Uterus (tissue), 4 donors: Measurements from ENCODE around the gene BCAS3. TPM values are rescaled to one million over a fixed set of nuclear protein-coding genes. Genes with fewer than 3 reads are reported as not detected.
"Not testable (repeated sequence)": the region's sequence is repeated elsewhere in the genome, so short reads cannot be mapped to it uniquely, and the experiment has no call there.

ENCODE experiments used
- DNase-seq, 2 donors: peaks; one replicate each; pipeline ENCODE4 v3.0.0-alpha.2; 2019 to 2020
- H3K27ac ChIP-seq, 2 donors: fragments of 200-600 bp; sonication (generic); 1 replicate in 1 of 2; 2 replicates in 1 of 2; pipeline ENCODE4 v1.5.1; 2016 to 2018
- H3K27me3 ChIP-seq, 2 donors: fragments of 200-600 bp; sonication (generic); one replicate each; pipeline ENCODE4 v1.5.1; 2018 to 2019; ENCODE audit warnings: control low read depth in 1 of 2
- H3K36me3 ChIP-seq, 2 donors: fragments of 200-600 bp; sonication (generic); one replicate each; pipeline ENCODE4 v1.5.1; 2019; ENCODE audit warnings: control low read depth in 1 of 2
- H3K4me1 ChIP-seq, 2 donors: fragments of 200-600 bp; sonication (generic); one replicate each; pipeline ENCODE4 v1.5.1; 2018 to 2019; ENCODE audit warnings: control low read depth in 1 of 2
- H3K4me3 ChIP-seq, 2 donors: fragments of 200-600 bp; sonication (generic); 1 replicate in 1 of 2; 2 replicates in 1 of 2; pipeline ENCODE4 v1.5.1; 2018 to 2019; ENCODE audit warnings: mild to moderate bottlenecking in 1 of 2
- H3K9me3 ChIP-seq, 2 donors: fragments of 200-600 bp; sonication (generic); one replicate each; pipeline ENCODE4 v1.5.1; 2019; ENCODE audit warnings: control low read depth in 1 of 2
- CTCF ChIP-seq, 4 experiments: fragments of 200-600 bp in 2 of 4; fragments of 450-650 bp in 2 of 4; sonication (generic) in 2 of 4; IDR thresholded peaks; one replicate each; pipeline ENCODE4 v1.5.1; 2016 to 2019; ENCODE audit warnings: antibody characterized with exemption in 4 of 4, mild to moderate bottlenecking in 2 of 4, moderate library complexity in 1 of 4
- POLR2A ChIP-seq, 2 donors: fragments of 450-650 bp; IDR thresholded peaks; one replicate each; pipeline ENCODE4 v1.6.1; 2016; ENCODE audit warnings: antibody characterized with exemption in 2 of 2, mild to moderate bottlenecking in 1 of 2, moderate library complexity in 1 of 2
- intact Hi-C: fragments of 100-400 bp; cut with DNase I; formaldehyde crosslinking; loops from one replicate; pipeline ENCODE4 v1.15.1; 2023; ENCODE audit warnings: low total_unique reads
- total RNA-seq, 4 donors: library from RNA; depleted of rRNA in 3 of 4; stranded (reverse); fragments of >200 nt in 3 of 4; gene quantifications; one replicate each; pipeline versions ENCODE4 v1.1.0 to v1.2.4, GENCODE V29; 2014 to 2023
- donor health status: DM: yes; HTN: yes; CAD: no.

BCAS3 gene
- total RNA-seq, 4 donors from 2014 or later, result 42.6 to 147 (median 83.7) TPM

DNA sequence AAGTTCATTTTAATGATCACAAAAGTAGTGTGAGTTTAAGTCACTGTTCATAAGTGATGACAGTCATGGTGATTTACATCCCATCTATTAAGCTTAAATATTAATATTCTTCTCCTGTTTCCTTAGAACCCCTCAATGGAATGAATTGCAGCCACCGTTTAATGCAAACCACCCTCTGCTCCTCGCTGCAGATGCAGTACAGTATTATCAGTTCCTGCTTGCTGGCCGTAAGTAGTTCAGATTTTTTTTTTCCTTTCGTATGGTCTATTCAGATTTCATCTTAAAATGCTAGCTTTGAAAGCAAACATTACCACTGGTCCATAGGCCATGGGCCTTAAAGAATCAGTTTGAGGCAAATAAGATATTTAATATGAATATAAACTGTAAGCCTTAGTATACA, 363.0 kb downstream of the BCAS3 start:
- no peak for TF ChIP-seq CTCF (IDR thresholded peaks at IDR 0.05)
- TF ChIP-seq POLR2A (IDR thresholded peaks at IDR 0.05), result no peak
- H3K4me3 ChIP-seq, result no peak overlapping the region
- H3K36me3 ChIP-seq, result no peaks in the 10 kb centered on the region
- no peak overlapping the region for H3K27ac ChIP-seq
- H3K9me3 ChIP-seq, result no peaks in the 10 kb centered on the region
- no peaks in the 10 kb centered on the region for H3K27me3 ChIP-seq
- intact Hi-C loops, result no loop called here
- no peak for DNase-seq
- H3K4me1 ChIP-seq, result no peaks in the 10 kb centered on the region

- H3K4me3 ChIP-seq, H3K27me3 ChIP-seq, DNase-seq, intact Hi-C loops, H3K27ac ChIP-seq, H3K36me3 ChIP-seq, H3K9me3 ChIP-seq, H3K4me1 ChIP-seq: not testable (repeated sequence)
Observed at GRCh38 chr17:61042348-61042747, 364.7 kb downstream of the BCAS3 start.

- no peak overlapping the region for H3K4me3 ChIP-seq
Observed at GRCh38 chr17:61047515-61047914, 369.9 kb downstream of the BCAS3 start.

DNA sequence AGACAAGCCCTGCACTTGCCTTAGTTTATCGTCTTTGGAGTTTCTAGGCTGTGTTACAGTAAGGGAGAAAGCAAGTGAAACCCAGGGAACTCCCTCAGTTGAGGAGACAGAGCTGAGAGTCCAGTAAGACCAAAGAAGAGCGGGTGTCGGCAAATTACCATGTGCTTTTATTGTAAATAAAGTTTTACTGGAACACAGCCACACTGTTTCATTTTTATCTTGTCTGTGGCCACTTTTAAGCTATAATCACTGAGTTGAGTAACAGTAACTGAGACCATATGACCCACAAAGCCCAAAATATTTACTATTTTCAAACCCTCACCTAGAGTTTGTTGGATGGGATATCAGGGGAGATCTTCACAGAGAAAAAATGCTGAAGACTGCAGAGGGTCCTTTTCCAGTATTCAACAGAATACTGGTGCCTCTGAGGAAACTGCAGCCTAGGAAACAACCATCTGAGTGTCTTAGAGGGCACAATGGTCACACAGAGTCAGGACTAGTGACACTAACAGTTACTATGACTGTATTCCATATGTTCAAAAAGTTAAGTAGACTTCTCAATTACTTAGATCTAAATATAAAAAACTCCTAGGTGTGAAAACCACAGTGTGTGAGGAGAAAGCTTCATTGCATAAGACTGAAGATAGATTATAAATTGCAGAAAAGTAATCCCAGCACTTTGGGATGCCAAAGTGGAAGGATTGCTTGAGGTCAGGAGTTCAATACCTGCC, 370.9 kb downstream of the BCAS3 start:
- intact Hi-C loops, result no loop called here
- DNase-seq, result no peak

More at GRCh38 chr17:61047515-61047914, 369.9 kb downstream of the BCAS3 start:
- Histone ChIP-seq H3K9me3 (no peaks in the 10 kb centered on the region), H3K27ac (no peak overlapping the region), H3K27me3 (no peaks in the 10 kb centered on the region), H3K36me3 (no peaks in the 10 kb centered on the region), H3K4me1 (no peaks in the 10 kb centered on the region)
- intact Hi-C loops, result no loop called here
- DNase-seq, result no peak
- TF ChIP-seq POLR2A (IDR thresholded peaks at IDR 0.05), result no peak
- TF ChIP-seq CTCF (IDR thresholded peaks at IDR 0.05), result no peak

GRCh38 chr17:61053469-61053868, 375.8 kb downstream of the BCAS3 start:
- Histone ChIP-seq H3K27me3 (no peaks in the 10 kb centered on the region), H3K36me3 (no peaks in the 10 kb centered on the region), H3K9me3 (no peaks in the 10 kb centered on the region), H3K4me1 (no peaks in the 10 kb centered on the region), H3K4me3 (no peak overlapping the region), H3K27ac (no peak overlapping the region)
- TF ChIP-seq CTCF (IDR thresholded peaks at IDR 0.05), result no peak
- TF ChIP-seq POLR2A (IDR thresholded peaks at IDR 0.05), result no peak
- intact Hi-C loops, result no loop called here
- no peak for DNase-seq

More for the DNA sequence above, 370.9 kb downstream of the BCAS3 start:
- no peaks in the 10 kb centered on the region for H3K36me3 ChIP-seq
- H3K27ac ChIP-seq, result no peak overlapping the region
- H3K4me1 ChIP-seq, result no peaks in the 10 kb centered on the region
- no peaks in the 10 kb centered on the region for H3K27me3 ChIP-seq
- H3K9me3 ChIP-seq, result no peaks in the 10 kb centered on the region
- no peak overlapping the region for H3K4me3 ChIP-seq
- TF ChIP-seq CTCF (IDR thresholded peaks at IDR 0.05) (no peak), POLR2A (IDR thresholded peaks at IDR 0.05) (no peak)
